Measurements from ENCODE around the gene ATXN7L1.

The ATXN7L1 gene

DNA sequence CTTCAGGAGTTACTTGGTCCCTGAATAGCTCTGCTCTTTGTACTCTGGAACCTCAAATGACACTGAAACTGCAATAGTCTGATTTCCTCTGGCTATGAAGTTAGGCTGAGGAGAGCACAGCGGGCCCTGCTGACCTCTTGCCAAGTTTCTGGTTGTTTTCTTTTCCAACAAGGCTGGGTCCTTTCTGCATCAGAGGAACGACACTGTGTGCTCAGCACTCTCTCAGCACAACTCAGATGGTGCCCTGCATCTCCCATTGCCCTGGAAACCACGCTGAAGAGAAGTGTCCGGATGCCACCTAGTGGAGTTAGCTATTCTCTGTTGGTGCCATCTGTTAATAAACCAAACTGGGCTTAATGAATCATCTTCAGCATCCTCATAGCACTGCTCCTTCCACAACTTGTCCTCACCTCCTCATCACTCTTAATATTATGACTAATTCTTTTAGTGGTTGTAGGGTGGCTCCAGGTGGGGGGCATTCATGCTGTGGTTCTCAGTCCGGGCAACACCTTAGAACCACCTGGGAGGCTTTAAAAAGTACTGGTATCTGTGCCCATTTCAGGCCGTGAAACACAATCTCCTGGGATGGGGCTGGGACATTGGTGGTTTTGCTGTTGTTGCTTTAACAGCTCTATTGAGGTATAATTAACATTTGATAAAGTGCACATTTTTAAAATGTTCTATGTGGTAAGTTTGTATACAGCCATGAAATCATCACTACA, 286.9 kb downstream of the ATXN7L1 start (continued):
- TF ChIP-seq, protein P1, sequence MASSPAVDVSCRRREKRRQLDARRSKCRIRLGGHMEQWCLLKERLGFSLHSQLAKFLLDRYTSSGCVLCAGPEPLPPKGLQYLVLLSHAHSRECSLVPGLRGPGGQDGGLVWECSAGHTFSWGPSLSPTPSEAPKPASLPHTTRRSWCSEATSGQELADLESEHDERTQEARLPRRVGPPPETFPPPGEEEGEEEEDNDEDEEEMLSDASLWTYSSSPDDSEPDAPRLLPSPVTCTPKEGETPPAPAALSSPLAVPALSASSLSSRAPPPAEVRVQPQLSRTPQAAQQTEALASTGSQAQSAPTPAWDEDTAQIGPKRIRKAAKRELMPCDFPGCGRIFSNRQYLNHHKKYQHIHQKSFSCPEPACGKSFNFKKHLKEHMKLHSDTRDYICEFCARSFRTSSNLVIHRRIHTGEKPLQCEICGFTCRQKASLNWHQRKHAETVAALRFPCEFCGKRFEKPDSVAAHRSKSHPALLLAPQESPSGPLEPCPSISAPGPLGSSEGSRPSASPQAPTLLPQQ (tag by site-specific recombination; IDR thresholded peaks at IDR 0.05): peak; percentile 54; the same call in 1 of the 2 replicates
- no peak for TF ChIP-seq ZNF155 (tag by site-specific recombination; IDR thresholded peaks at IDR 0.05)
- TF ChIP-seq ZNF843 (tag by site-specific recombination; IDR thresholded peaks at IDR 0.05): 0 out of 2 replicates have a peak, but pooled peaks have one; percentile 32
- TF ChIP-seq ZNF623 (tag by site-specific recombination; IDR thresholded peaks at IDR 0.05): no peak
- TF ChIP-seq REPIN1 (tag by site-specific recombination; IDR thresholded peaks at IDR 0.05; ENCODE audit: low read depth): no peak
- 0 out of 2 replicates have a peak, but pooled peaks have one; percentile 51 for TF ChIP-seq ZBTB48 (tag by site-specific recombination; IDR thresholded peaks at IDR 0.05)
- no peak for TF ChIP-seq ZNF629 (tag by site-specific recombination; IDR thresholded peaks at IDR 0.05)
- no peak for TF ChIP-seq ZNF585B (tag by site-specific recombination; IDR thresholded peaks at IDR 0.05)
- TF ChIP-seq ZNF248 (tag by site-specific recombination; IDR thresholded peaks at IDR 0.05): no peak
- TF ChIP-seq ZNF132 (tag by site-specific recombination; IDR thresholded peaks at IDR 0.05; ENCODE audit: borderline replicate concordance): no peak
- peak; percentile 99 for TF ChIP-seq ZNF654 (tag by site-specific recombination; IDR thresholded peaks at IDR 0.05; ENCODE audit: low read depth)
- TF ChIP-seq ZNF223 (tag by site-specific recombination; IDR thresholded peaks at IDR 0.05): no peak
- TF ChIP-seq ZNF433 (tag by site-specific recombination; IDR thresholded peaks at IDR 0.05; ENCODE audit: low read depth): no peak
- TF ChIP-seq ZIC2 (tag by site-specific recombination; IDR thresholded peaks at IDR 0.05): peak; percentile 53; the same call in 1 of the 2 replicates
- TF ChIP-seq ZNF391 (tag by site-specific recombination; IDR thresholded peaks at IDR 0.05; ENCODE audit: borderline replicate concordance, low read depth): no peak
- TF ChIP-seq ZNF174 (tag by site-specific recombination; IDR thresholded peaks at IDR 0.05): no peak
- no peak for TF ChIP-seq ZNF211 (tag by site-specific recombination; IDR thresholded peaks at IDR 0.05; ENCODE audit: low read depth)
- TF ChIP-seq ZSCAN18 (tag by site-specific recombination; IDR thresholded peaks at IDR 0.05): no peak
- TF ChIP-seq ZNF513 (tag by site-specific recombination; IDR thresholded peaks at IDR 0.05): peak; percentile 13; the same call in 1 of the 2 replicates
- TF ChIP-seq ZNF792 (tag by site-specific recombination; IDR thresholded peaks at IDR 0.05): no peak
- no peak for TF ChIP-seq REST (tag by site-specific recombination; IDR thresholded peaks at IDR 0.05)
- TF ChIP-seq ZBTB44 (tag by site-specific recombination; IDR thresholded peaks at IDR 0.05): 0 out of 2 replicates have a peak, but pooled peaks have one; percentile 10

Data from HEK293 (cell line).